H9 (cell line): ENCODE data around the gene YY1. TPM values are rescaled to one million over a fixed set of nuclear protein-coding genes. Genes with fewer than 3 reads are reported as not detected.

Experiments used
- DNase-seq: peaks from one replicate; pipeline ENCODE4 v3.0.0-alpha.2; 2017
- H2AFZ ChIP-seq: one replicate; pipeline ENCODE4 v1.6.1; 2013; ENCODE audit warnings: mild to moderate bottlenecking, low read length, control low read depth, moderate library complexity
- H2AK5ac ChIP-seq: 2 replicates; pipeline ENCODE4 v1.6.1; 2013; ENCODE audit warnings: low read length, control low read depth, mixed read lengths; ENCODE audit not compliant: insufficient read length
- H2BK120ac ChIP-seq: one replicate; pipeline ENCODE4 v1.6.1; 2013; ENCODE audit warnings: low read depth, mild to moderate bottlenecking, low read length, control low read depth, inconsistent platforms; ENCODE audit not compliant: poor library complexity, severe bottlenecking
- H2BK12ac ChIP-seq: 2 replicates; pipeline ENCODE4 v1.6.1; 2013; ENCODE audit warnings: low read length, control low read depth, mixed read lengths, low read depth; ENCODE audit not compliant: insufficient read length
- H2BK15ac ChIP-seq: 2 replicates; pipeline ENCODE4 v1.6.1; 2013; ENCODE audit warnings: low read depth, low read length, control low read depth
- H2BK20ac ChIP-seq: one replicate; pipeline ENCODE4 v1.6.1; 2013; ENCODE audit warnings: low read depth, mild to moderate bottlenecking, low read length, control low read depth, inconsistent platforms; ENCODE audit not compliant: poor library complexity, severe bottlenecking
- H2BK5ac ChIP-seq: 2 replicates; pipeline ENCODE4 v1.6.1; 2013; ENCODE audit warnings: low read length, control low read depth, mixed read lengths; ENCODE audit not compliant: insufficient read length
- H3K14ac ChIP-seq: 2 replicates; pipeline ENCODE4 v1.6.1; 2013; ENCODE audit warnings: low read length, control low read depth; ENCODE audit not compliant: insufficient read depth
- H3K18ac ChIP-seq: 2 replicates; pipeline ENCODE4 v1.6.1; 2013; ENCODE audit warnings: low read depth, mild to moderate bottlenecking, mixed read lengths, low read length, control low read depth; ENCODE audit not compliant: insufficient read length
- H3K23ac ChIP-seq: 2 replicates; pipeline ENCODE4 v1.6.1; 2013; ENCODE audit warnings: low read length, control low read depth, mixed read lengths, low read depth; ENCODE audit not compliant: insufficient read length
- H3K23me2 ChIP-seq: 2 replicates; pipeline ENCODE4 v1.6.1; 2013; ENCODE audit warnings: low read depth, mild to moderate bottlenecking, mixed read lengths, low read length, control low read depth; ENCODE audit not compliant: insufficient read length, poor library complexity, severe bottlenecking
- H3K27ac ChIP-seq: 2 replicates; pipeline ENCODE4 v1.5.1; 2013; ENCODE audit warnings: low read length, control low read depth, mixed read lengths, low read depth; ENCODE audit not compliant: insufficient read length
- H3K27me3 ChIP-seq: 2 replicates; pipeline ENCODE4 v1.6.1; 2013; ENCODE audit warnings: low read length, control low read depth, inconsistent platforms; ENCODE audit not compliant: insufficient read depth
- H3K4ac ChIP-seq: 2 replicates; pipeline ENCODE4 v1.6.1; 2013; ENCODE audit warnings: low read depth, mild to moderate bottlenecking, control low read depth, inconsistent platforms, low read length, moderate library complexity
- H3K4me1 ChIP-seq: 2 replicates; pipeline ENCODE4 v1.6.1; 2013; ENCODE audit warnings: low read length, control low read depth, inconsistent platforms; ENCODE audit not compliant: insufficient read depth
- H3K4me2 ChIP-seq: 2 replicates; pipeline ENCODE4 v1.6.1; 2013; ENCODE audit warnings: low read length, control low read depth, mixed read lengths; ENCODE audit not compliant: insufficient read length, insufficient read depth
- H3K56ac ChIP-seq: 2 replicates; pipeline ENCODE4 v1.6.1; 2013; ENCODE audit warnings: low read depth, mild to moderate bottlenecking, mixed read lengths, low read length, control low read depth; ENCODE audit not compliant: insufficient read length
- H3K79me1 ChIP-seq: 2 replicates; pipeline ENCODE4 v1.6.1; 2013; ENCODE audit warnings: low read depth, mild to moderate bottlenecking, moderate library complexity, low read length, control low read depth, inconsistent platforms; ENCODE audit not compliant: insufficient read depth, poor library complexity, severe bottlenecking
- H3K79me2 ChIP-seq: 2 replicates; pipeline ENCODE4 v1.6.1; 2013; ENCODE audit warnings: low read length, control low read depth, inconsistent platforms; ENCODE audit not compliant: insufficient read depth
- H3K9ac ChIP-seq: 2 replicates; pipeline ENCODE4 v1.6.1; 2013; ENCODE audit warnings: low read length, control low read depth, mixed read lengths; ENCODE audit not compliant: insufficient read length; ENCODE audit errors: extremely low read depth
- H3K9me3 ChIP-seq: one replicate; pipeline ENCODE4 v1.6.1; 2013; ENCODE audit warnings: low read depth, low read length, inconsistent platforms; ENCODE audit not compliant: control insufficient read depth
- H3T11ph ChIP-seq: one replicate; pipeline ENCODE4 v1.6.1; 2013; ENCODE audit warnings: mild to moderate bottlenecking, low read length, control low read depth, inconsistent platforms
- H4K20me1 ChIP-seq: one replicate; pipeline ENCODE4 v1.6.1; 2013; ENCODE audit not compliant: control insufficient read depth, insufficient read length, insufficient read depth
- H4K5ac ChIP-seq: 2 replicates; pipeline ENCODE4 v1.6.1; 2013; ENCODE audit warnings: low read depth, mild to moderate bottlenecking, mixed read lengths, low read length, control low read depth; ENCODE audit not compliant: insufficient read length
- H4K8ac ChIP-seq: replicated peaks from 2 replicates; pipeline ENCODE4 v1.6.1; 2013; ENCODE audit warnings: low read length, control low read depth, mixed read lengths, low read depth; ENCODE audit not compliant: insufficient read length
- H4K91ac ChIP-seq: 2 replicates; pipeline ENCODE4 v1.6.1; 2013; ENCODE audit warnings: low read depth, mild to moderate bottlenecking, moderate library complexity, mixed read lengths, low read length, control low read depth; ENCODE audit not compliant: insufficient read length
- H3K27ac Mint-ChIP-seq, 3 experiments: 2 replicates in 2 of 3; 3 replicates in 1 of 3; pipeline ENCODE4 v1.8.0; 2020 to 2021; ENCODE audit warnings: mixed read lengths in 3 of 3, mild to moderate bottlenecking in 1 of 3, moderate library complexity in 1 of 3
- H3K27me3 Mint-ChIP-seq: 2 replicates; pipeline ENCODE4 v1.8.0; 2021; ENCODE audit warnings: low read depth, mild to moderate bottlenecking, moderate library complexity, mixed read lengths
- H3K36me3 Mint-ChIP-seq, 3 experiments: 2 replicates in 2 of 3; 3 replicates in 1 of 3; pipeline ENCODE4 v1.8.0; 2020 to 2021; ENCODE audit warnings: low read depth in 3 of 3, mixed read lengths in 3 of 3; ENCODE audit not compliant: insufficient read depth in 1 of 3
- H3K4me1 Mint-ChIP-seq, 2 experiments: 2 replicates each; pipeline ENCODE4 v1.8.0; 2020; ENCODE audit warnings: mixed read lengths in 2 of 2
- H3K4me3 Mint-ChIP-seq, 2 experiments: 2 replicates in 1 of 2; 3 replicates in 1 of 2; pipeline ENCODE4 v1.8.0; 2020 to 2021; ENCODE audit warnings: mild to moderate bottlenecking in 2 of 2, mixed read lengths in 2 of 2, moderate library complexity in 1 of 2
- H3K9me3 Mint-ChIP-seq, 2 experiments: 2 replicates in 1 of 2; 3 replicates in 1 of 2; pipeline ENCODE4 v1.8.0; 2020; ENCODE audit warnings: mild to moderate bottlenecking in 2 of 2, mixed read lengths in 2 of 2, moderate library complexity in 1 of 2
- WGBS: extraction: QIAGEN DNeasy Blood & Tissue Kit; methylation state at CpG from one replicate; pipeline ENCODE4 v1.1.7; 2013; ENCODE audit warnings: missing lambda C conversion rate, low lambda C conversion rate, mixed read lengths; ENCODE audit not compliant: insufficient read length; ENCODE audit errors: extremely low coverage; 5-methylcytosine and 5-hydroxymethylcytosine counted together
- total RNA-seq: library from RNA; stranded (reverse); gene quantifications from 2 replicates; pipeline ENCODE4 v1.2.1, GENCODE V29; 2021
- TF ChIP-seq, protein P1 (sequence below): fragments of 200-600 bp; sonication (generic); conservative IDR thresholded peaks from 3 replicates; pipeline ENCODE4 v1.8.0; 2021; ENCODE audit warnings: antibody characterized with exemption, mild to moderate bottlenecking

Gene YY1
- total RNA-seq, 1 experiment from 2014 or later = 103 TPM

DNA sequence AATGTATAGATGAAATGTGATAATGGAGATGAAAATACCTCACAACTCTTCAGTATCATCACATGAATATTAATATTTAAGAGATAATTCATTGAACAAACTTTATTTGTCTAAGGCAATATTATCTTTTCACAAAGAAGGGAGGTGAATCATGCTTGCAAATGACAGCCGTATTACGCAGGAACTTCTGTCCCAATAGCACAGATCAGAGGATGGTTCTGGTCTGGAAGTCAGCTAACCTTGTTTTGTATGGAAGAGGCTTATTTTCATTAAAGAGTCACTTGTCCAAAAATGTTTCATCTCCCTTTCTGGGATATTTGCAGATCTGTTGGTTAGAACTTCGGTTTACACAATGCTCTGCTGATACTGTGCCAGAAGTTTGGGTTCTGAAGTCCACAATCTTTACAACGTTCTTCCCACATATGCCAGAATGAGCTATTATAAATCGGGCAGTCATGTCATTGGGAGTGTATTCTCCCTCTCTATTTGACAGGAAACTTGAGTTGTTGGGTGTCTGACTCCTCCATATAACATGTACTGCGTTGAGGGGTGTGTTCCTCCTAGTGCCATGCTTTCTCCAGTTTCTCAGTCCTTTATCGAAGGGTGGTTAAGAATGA, 29.8 kb downstream of the YY1 start:
- H3K4me1 Mint-ChIP-seq = peaks cover 33 to 35% of the 10 kb centered on the region in 2 experiments
- Histone ChIP-seq H4K5ac (no peak overlapping the region), H3K14ac (no peak overlapping the region), H4K91ac (no peak overlapping the region), H3T11ph (no peak overlapping the region), H2BK12ac (no peak overlapping the region), H2BK120ac (no peak overlapping the region), H3K18ac (no peak overlapping the region), H3K9ac (no peak overlapping the region), H3K79me1 (peaks cover 2% of the 10 kb centered on the region), H3K9me3 (no peaks in the 10 kb centered on the region), H3K27ac (no peak overlapping the region), H4K20me1 (no peaks in the 10 kb centered on the region), H3K4ac (no peak overlapping the region), H2BK15ac (no peak overlapping the region), H2BK5ac (no peak overlapping the region), H3K4me2 (no peak overlapping the region), H3K56ac (no peak overlapping the region), H3K4me1 (no peaks in the 10 kb centered on the region), H2BK20ac (no peak overlapping the region), H3K27me3 (no peaks in the 10 kb centered on the region), H2AK5ac (no peak overlapping the region), H3K23me2 (no peaks in the 10 kb centered on the region), H4K8ac (no peak overlapping the region), H2AFZ (no peak overlapping the region), H3K79me2 (peaks cover 19% of the 10 kb centered on the region; the same call in 1 of the 2 replicates), H3K23ac (no peak overlapping the region)
- TF ChIP-seq, protein P1, sequence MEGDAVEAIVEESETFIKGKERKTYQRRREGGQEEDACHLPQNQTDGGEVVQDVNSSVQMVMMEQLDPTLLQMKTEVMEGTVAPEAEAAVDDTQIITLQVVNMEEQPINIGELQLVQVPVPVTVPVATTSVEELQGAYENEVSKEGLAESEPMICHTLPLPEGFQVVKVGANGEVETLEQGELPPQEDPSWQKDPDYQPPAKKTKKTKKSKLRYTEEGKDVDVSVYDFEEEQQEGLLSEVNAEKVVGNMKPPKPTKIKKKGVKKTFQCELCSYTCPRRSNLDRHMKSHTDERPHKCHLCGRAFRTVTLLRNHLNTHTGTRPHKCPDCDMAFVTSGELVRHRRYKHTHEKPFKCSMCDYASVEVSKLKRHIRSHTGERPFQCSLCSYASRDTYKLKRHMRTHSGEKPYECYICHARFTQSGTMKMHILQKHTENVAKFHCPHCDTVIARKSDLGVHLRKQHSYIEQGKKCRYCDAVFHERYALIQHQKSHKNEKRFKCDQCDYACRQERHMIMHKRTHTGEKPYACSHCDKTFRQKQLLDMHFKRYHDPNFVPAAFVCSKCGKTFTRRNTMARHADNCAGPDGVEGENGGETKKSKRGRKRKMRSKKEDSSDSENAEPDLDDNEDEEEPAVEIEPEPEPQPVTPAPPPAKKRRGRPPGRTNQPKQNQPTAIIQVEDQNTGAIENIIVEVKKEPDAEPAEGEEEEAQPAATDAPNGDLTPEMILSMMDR = no peak
- H3K4me3 Mint-ChIP-seq = no peak overlapping the region
- H3K27me3 Mint-ChIP-seq = no peaks in the 10 kb centered on the region
- H3K36me3 Mint-ChIP-seq = peaks cover 21 to 50% (median 35%) of the 10 kb centered on the region in 3 experiments; a peak in 6 of 7 replicates
- WGBS = no CpG with 5 or more reads among the region's 7 CpGs
- H3K27ac Mint-ChIP-seq = peak overlapping the region in 1 of 3 experiments; percentile 59; a peak in 1 of 7 replicates
- DNase-seq = no peak
- H3K9me3 Mint-ChIP-seq = no peaks in the 10 kb centered on the region; a peak in 1 of 5 replicates
